HepG2 (cell line): ENCODE measurements around the gene FXYD1. TPM values are rescaled to one million over a fixed set of nuclear protein-coding genes. Genes with fewer than 3 reads are reported as not detected.

ENCODE experiments used
- ATAC-seq: fragments of 200-7000 bp; cut with Tn5 transposase; 3 replicates; pipeline ENCODE4 v1.9.1; 2020; ENCODE audit warnings: mild to moderate bottlenecking, moderate library complexity
- BruUV-seq: library from RNA; stranded (reverse); fragments of 400-500 nt; replicated peaks from 2 replicates; lab custom pipeline; 2021; lab: Mats Ljungman, UMichigan
- CTCF ChIA-PET: fragments of 300-600 bp; formaldehyde crosslinking; extraction: SDS; loops from one replicate; lab custom pipeline; 2021; ENCODE audit warnings: low total read pairs, inconsistent platforms, low intra/inter-chr PET ratio; lab: Yijun Ruan, JAX
- POLR2A ChIA-PET: fragments of 350-600 bp; sonication (Branson Sonifier 250); formaldehyde crosslinking; loops from one replicate; lab custom pipeline; 2020; ENCODE audit warnings: antibody characterized with exemption, inconsistent platforms; lab: Yijun Ruan, JAX
- DNase-seq: peaks from one replicate; pipeline ENCODE4 v3.0.0-alpha.2; 2015; ENCODE audit warnings: low spot score
- FAIRE-seq: peaks from 3 replicates; lab custom pipeline; 2011; peaks lifted over from hg19 to GRCh38; lab: Jason Lieb, UNC
- H2AFZ ChIP-seq: one replicate; pipeline ENCODE4 v1.6.1; 2011; ENCODE audit warnings: low read length, inconsistent platforms
- H3K27ac ChIP-seq: fragments of 300-600 bp; 3 replicates; pipeline ENCODE4 v1.8.0; 2011; ENCODE audit warnings: mixed run types, mild to moderate bottlenecking, mixed read lengths, low read length, inconsistent platforms; ENCODE audit not compliant: insufficient read depth; ENCODE audit errors: extremely low read length
- H3K27me3 ChIP-seq, 2 experiments: fragments of 200-600 bp in 1 of 2; 2 replicates in 1 of 2; 3 replicates in 1 of 2; pipeline versions ENCODE4 v1.6.0 to v1.8.0; 2011; ENCODE audit warnings: low read length in 2 of 2, mild to moderate bottlenecking in 2 of 2, moderate library complexity in 2 of 2, inconsistent platforms in 1 of 2; ENCODE audit not compliant: insufficient read depth in 2 of 2, control insufficient read depth in 1 of 2
- H3K36me3 ChIP-seq, 2 experiments: fragments of 200-600 bp in 1 of 2; replicated peaks in 1 of 2; 2 replicates in 1 of 2; 3 replicates in 1 of 2; pipeline versions ENCODE4 v1.5.1 to v1.8.0; 2011; ENCODE audit warnings: low read length in 2 of 2, inconsistent platforms in 1 of 2; ENCODE audit not compliant: insufficient read depth in 2 of 2, control insufficient read depth in 1 of 2
- H3K4me1 ChIP-seq: 2 replicates; pipeline ENCODE4 v1.5.1; 2012; ENCODE audit warnings: low read length, inconsistent platforms; ENCODE audit not compliant: insufficient read depth
- H3K4me2 ChIP-seq: 2 replicates; pipeline ENCODE4 v1.6.0; 2011; ENCODE audit warnings: low read depth, low read length, inconsistent platforms
- H3K4me3 ChIP-seq, 3 experiments: fragments of 200-600 bp in 1 of 3; sonication (generic), shearing (Covaris generic) in 1 of 3; replicated peaks in 1 of 3; 2 replicates each; pipeline ENCODE4 v1.5.1; 2011 to 2016; ENCODE audit warnings: low read length in 3 of 3, inconsistent platforms in 2 of 3, low read depth in 2 of 3, mild to moderate bottlenecking in 2 of 3, control low read depth in 1 of 3, mixed read lengths in 1 of 3; ENCODE audit not compliant: insufficient read depth in 1 of 3
- H3K79me2 ChIP-seq: one replicate; pipeline ENCODE4 v1.6.1; 2011; ENCODE audit warnings: low read length, inconsistent platforms; ENCODE audit not compliant: insufficient read depth
- H3K9ac ChIP-seq: 2 replicates; pipeline ENCODE4 v1.6.0; 2011; ENCODE audit warnings: mild to moderate bottlenecking, low read depth, low read length, inconsistent platforms; ENCODE audit not compliant: insufficient read depth
- H3K9me3 ChIP-seq: 2 replicates; pipeline ENCODE4 v1.5.1; 2012; ENCODE audit warnings: mild to moderate bottlenecking, low read length
- H4K20me1 ChIP-seq: 2 replicates; pipeline ENCODE4 v1.6.0; 2011; ENCODE audit warnings: inconsistent platforms, mild to moderate bottlenecking, low read length, moderate library complexity; ENCODE audit not compliant: insufficient read depth
- AGO2 ChIP-seq: fragments of 200-400 bp; formaldehyde crosslinking; optimal IDR thresholded peaks from 2 replicates; pipeline ENCODE3; 2017; ENCODE audit warnings: mild to moderate bottlenecking, low read depth, low read length, moderate library complexity
- ELF3 ChIP-seq: IDR thresholded peaks from 2 replicates; pipeline ENCODE4 v1.6.1; 2016; ENCODE audit warnings: missing genetic modification reagents, missing compliant biosample characterization
- HNRNPL ChIP-seq: fragments of 200-400 bp; formaldehyde crosslinking; IDR thresholded peaks from 2 replicates; pipeline ENCODE4 v1.6.1; 2017; ENCODE audit warnings: mild to moderate bottlenecking, low read depth, low read length
- HNRNPLL ChIP-seq: fragments of 200-400 bp; formaldehyde crosslinking; IDR thresholded peaks from 2 replicates; pipeline ENCODE4 v1.6.1; 2017; ENCODE audit warnings: mild to moderate bottlenecking, low read depth, low read length; ENCODE audit not compliant: poor library complexity, severe bottlenecking
- MED1 ChIP-seq: sonication (generic); formaldehyde crosslinking; IDR thresholded peaks from 2 replicates; pipeline ENCODE4 v1.4.0; 2020; ENCODE audit warnings: missing genetic modification reagents
- RERE ChIP-seq: IDR thresholded peaks from 2 replicates; pipeline ENCODE4 v1.6.1; 2016; ENCODE audit warnings: low read depth, missing genetic modification reagents, missing compliant biosample characterization
- SIX1 ChIP-seq: sonication (generic); formaldehyde crosslinking; IDR thresholded peaks from 2 replicates; pipeline ENCODE4 v1.4.0; 2020; ENCODE audit warnings: missing genetic modification reagents, borderline replicate concordance
- SRSF4 ChIP-seq: fragments of 200-400 bp; formaldehyde crosslinking; IDR thresholded peaks from one replicate; pipeline ENCODE4 v1.6.1; 2018; ENCODE audit warnings: mild to moderate bottlenecking, low read depth, low read length, moderate library complexity; ENCODE audit not compliant: poor library complexity, severe bottlenecking
- SSRP1 ChIP-seq: IDR thresholded peaks from 2 replicates; pipeline ENCODE4 v1.6.1; 2016; ENCODE audit warnings: control low read depth
- ZNF121 ChIP-seq: sonication (generic); formaldehyde crosslinking; IDR thresholded peaks from 2 replicates; pipeline ENCODE4 v1.5.0; 2020; ENCODE audit warnings: mild to moderate bottlenecking, missing genetic modification reagents
- ZNF274 ChIP-seq: sonication (generic); formaldehyde crosslinking; IDR thresholded peaks from 2 replicates; pipeline ENCODE4 v1.5.1; 2020; ENCODE audit warnings: mild to moderate bottlenecking, missing genetic modification reagents
- ZNF431 ChIP-seq: sonication (generic); formaldehyde crosslinking; IDR thresholded peaks from 2 replicates; pipeline ENCODE4 v1.9.0; 2022; ENCODE audit warnings: missing genetic modification reagents, low read depth, mild to moderate bottlenecking, borderline replicate concordance
- WGBS: methylation state at CpG from one replicate; pipeline ENCODE4 v1.1.6; 2017; ENCODE audit warnings: low lambda C conversion rate; 5-methylcytosine and 5-hydroxymethylcytosine counted together
- in situ Hi-C: cut with HindIII; loops from 2 replicates; pipeline ENCODE4 v1.10.0; 2017; ENCODE audit warnings: low pct_unique_long_range_greater_than_20kb; ENCODE audit not compliant: extremely low pct_ligation_motif_present
- intact Hi-C: fragments of 100-400 bp; cut with micrococcal nuclease; formaldehyde crosslinking; loops from one replicate; pipeline ENCODE4 v1.10.0; 2022; ENCODE audit not compliant: unreplicated experiment
- polyA plus RNA-seq, 8 experiments: library from polyadenylated mRNA; depleted of rRNA in 3 of 8; stranded (reverse) in 7 of 8; unstranded in 1 of 8; fragments of >200 nt; fragmentation: Illumina TruSeq in 4 of 8; extraction: Trizol in 4 of 8; gene quantifications; 2 replicates each; pipeline versions ENCODE4 v1.2.1 to v1.2.3, GENCODE V29; 2011 to 2016; ENCODE audit warnings: low read depth in 4 of 8, missing spikeins in 1 of 8, mixed read lengths in 1 of 8; ENCODE audit not compliant: insufficient read depth in 1 of 8
- total RNA-seq, 5 experiments: library from RNA; depleted of rRNA; stranded (reverse); fragments of >200 nt; fragmentation: Illumina TruSeq; extraction: Trizol; gene quantifications; 2 replicates each; pipeline ENCODE4 v1.2.3, GENCODE V29; 2016; ENCODE audit warnings: low read depth in 1 of 5
- TF ChIP-seq, protein P1 (sequence below): sonication (generic); formaldehyde crosslinking; IDR thresholded peaks from 2 replicates; pipeline ENCODE4 v1.4.0; 2020; ENCODE audit warnings: missing genetic modification reagents, mild to moderate bottlenecking, borderline replicate concordance

The FXYD1 gene
- total and polyA plus RNA-seq, 2 of the 13 experiments (the other 11 are each of a cell fraction or from before 2014, with no cell fraction given) = 31.2 TPM; not detected in 1

GRCh38 chr19:35099155-35099896, 39.3 kb upstream of the FXYD1 start:
- no peak for FAIRE-seq
- DNase-seq = no peak
- WGBS = 14% methylated on average over 8 of the region's 21 CpGs
- TF ChIP-seq ZNF121 = peak; percentile 77
- TF ChIP-seq SIX1 (CRISPR knock-in tag) = no peak
- no peak for TF ChIP-seq MED1 (CRISPR knock-in tag)
- TF ChIP-seq ZNF274 (CRISPR knock-in tag) = no peak
- TF ChIP-seq HNRNPLL = peak; percentile 26
- no peak for TF ChIP-seq SRSF4
- TF ChIP-seq AGO2 = no peak
- no peak for TF ChIP-seq ELF3
- no peak for TF ChIP-seq ZNF431
- no peak for TF ChIP-seq SSRP1 (CRISPR knock-in tag)
- peak; percentile 93 for TF ChIP-seq HNRNPL
- TF ChIP-seq, protein P1, sequence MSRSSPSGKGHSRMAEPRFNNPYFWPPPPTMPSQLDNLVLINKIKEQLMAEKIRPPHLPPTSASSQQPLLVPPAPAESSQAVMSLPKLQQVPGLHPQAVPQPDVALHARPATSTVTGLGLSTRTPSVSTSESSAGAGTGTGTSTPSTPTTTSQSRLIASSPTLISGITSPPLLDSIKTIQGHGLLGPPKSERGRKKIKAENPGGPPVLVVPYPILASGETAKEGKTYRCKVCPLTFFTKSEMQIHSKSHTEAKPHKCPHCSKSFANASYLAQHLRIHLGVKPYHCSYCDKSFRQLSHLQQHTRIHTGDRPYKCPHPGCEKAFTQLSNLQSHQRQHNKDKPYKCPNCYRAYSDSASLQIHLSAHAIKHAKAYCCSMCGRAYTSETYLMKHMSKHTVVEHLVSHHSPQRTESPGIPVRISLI (CRISPR knock-in tag) = peak; percentile 53; the same call in 1 of the 2 replicates
- no peak for TF ChIP-seq RERE (CRISPR knock-in tag)
- H3K4me3 ChIP-seq = peak overlapping the region in 1 of 3 experiments; percentile 3; a peak in 1 of 6 replicates
- CTCF ChIA-PET = no interaction called here
- H3K27me3 ChIP-seq = peaks cover 0 to 4% of the 10 kb centered on the region in 2 experiments; a peak in 1 of 5 replicates
- H4K20me1 ChIP-seq = no peaks in the 10 kb centered on the region
- peak overlapping the region; percentile 32 for H3K4me2 ChIP-seq
- H3K4me1 ChIP-seq = peaks cover 45% of the 10 kb centered on the region
- no peak overlapping the region for H2AFZ ChIP-seq
- no peak; the same call in 1 of the 3 replicates for ATAC-seq
- intact Hi-C loops = no loop called here
- H3K36me3 ChIP-seq = no peaks in the 10 kb centered on the region
- no peak overlapping the region for H3K9ac ChIP-seq
- no peaks in the 10 kb centered on the region for H3K9me3 ChIP-seq
- H3K79me2 ChIP-seq = no peaks in the 10 kb centered on the region
- in situ Hi-C loops = no loop called here
- H3K27ac ChIP-seq = no peak overlapping the region
- no TSS peak for BruUV-seq
- POLR2A ChIA-PET = no interaction called here
